Brain microvascular endothelial cell (primary cell): Measurements from ENCODE around the gene NTM.
A peak's percentile ranks its signal among the peaks of the same experiment; 100 is the strongest.

ENCODE experiments used
- DNase-seq: peaks from one replicate; pipeline ENCODE4 v3.0.0-alpha.2; 2020
- H3K27ac ChIP-seq: fragments of 250-450 bp; sonication (Bioruptor Pico); 2 replicates; pipeline ENCODE4 v1.5.1; 2020; ENCODE audit warnings: mild to moderate bottlenecking, moderate library complexity
- H3K27me3 ChIP-seq: fragments of 250-450 bp; sonication (Bioruptor Pico); replicated peaks from 2 replicates; pipeline ENCODE4 v1.5.1; 2020; ENCODE audit warnings: mild to moderate bottlenecking
- H3K36me3 ChIP-seq: fragments of 250-450 bp; sonication (Bioruptor Pico); replicated peaks from 2 replicates; pipeline ENCODE4 v1.5.1; 2020; ENCODE audit warnings: mild to moderate bottlenecking
- H3K4me3 ChIP-seq: 2 replicates; pipeline ENCODE4 v1.5.1; 2011; ENCODE audit warnings: low read depth, mild to moderate bottlenecking, control low read depth, low read length, moderate library complexity
- CTCF ChIP-seq: IDR thresholded peaks from 2 replicates; pipeline ENCODE4 v1.5.1; 2011; ENCODE audit warnings: low read depth, mild to moderate bottlenecking, moderate library complexity, low read length, control low read depth, inconsistent platforms; ENCODE audit errors: missing control alignments
- in situ Hi-C: cut with HindIII; loops from 2 replicates; pipeline ENCODE4 v1.10.0; 2017; ENCODE audit warnings: low sequenced_read_pairs, low pct_ligation_motif_present

Gene NTM

GRCh38 chr11:132343445-132344175 is 973.2 kb downstream of the NTM start:
- Histone ChIP-seq H3K36me3 (no peaks in the 10 kb centered on the region), H3K4me3 (no peak overlapping the region), H3K27me3 (no peaks in the 10 kb centered on the region), H3K27ac (no peak overlapping the region)
- no peak for DNase-seq
- no peak for TF ChIP-seq CTCF
- in situ Hi-C loops: no loop called here

GRCh38 chr11:132346558-132347148 is 976.2 kb downstream of the NTM start:
- H3K27me3 ChIP-seq: no peaks in the 10 kb centered on the region
- H3K4me3 ChIP-seq: no peak overlapping the region
- no peak overlapping the region for H3K27ac ChIP-seq
- DNase-seq: no peak
- H3K36me3 ChIP-seq: no peaks in the 10 kb centered on the region
- no peak for TF ChIP-seq CTCF
- in situ Hi-C loops: no loop called here

GRCh38 chr11:132347156-132348090 is 977.0 kb downstream of the NTM start:
- in situ Hi-C loops: no loop called here

GRCh38 chr11:132349811-132350733 is 979.7 kb downstream of the NTM start:
- peak; percentile 9 for TF ChIP-seq CTCF
- DNase-seq: peak; percentile 33
- H3K27me3 ChIP-seq: no peaks in the 10 kb centered on the region
- no peak overlapping the region for H3K27ac ChIP-seq
- in situ Hi-C loops: no loop called here
- no peaks in the 10 kb centered on the region for H3K36me3 ChIP-seq
- H3K4me3 ChIP-seq: no peak overlapping the region

More at GRCh38 chr11:132347156-132348090, 977.0 kb downstream of the NTM start:
- TF ChIP-seq CTCF: no peak
- H3K4me3 ChIP-seq: no peak overlapping the region
- H3K27me3 ChIP-seq: no peaks in the 10 kb centered on the region
- no peak overlapping the region for H3K27ac ChIP-seq
- DNase-seq: no peak
- H3K36me3 ChIP-seq: no peaks in the 10 kb centered on the region

- no peak for TF ChIP-seq CTCF
- H3K27me3 ChIP-seq: no peaks in the 10 kb centered on the region
Measured at GRCh38 chr11:132351050-132351449, 980.6 kb downstream of the NTM start.

More at GRCh38 chr11:132351050-132351449, 980.6 kb downstream of the NTM start:
- no peak overlapping the region for H3K27ac ChIP-seq
- no peaks in the 10 kb centered on the region for H3K36me3 ChIP-seq
- no peak overlapping the region for H3K4me3 ChIP-seq
- in situ Hi-C loops: no loop called here
- no peak for DNase-seq
